ENCODE data around the gene SH3BGR. TPM values are rescaled to one million over a fixed set of nuclear protein-coding genes. Genes with fewer than 3 reads are reported as not detected.

The SH3BGR gene
- total RNA-seq, 1 donor from 2014 or later: 9.9 TPM

- no peak overlapping the region for H3K9ac ChIP-seq (ENCODE audit: low read length)
- no peaks in the 10 kb centered on the region for H3K27me3 ChIP-seq (ENCODE audit: insufficient read depth, low read length)
- H3K4me3 ChIP-seq (ENCODE audit: insufficient read depth, low read depth, low read length): no peak overlapping the region
- TF ChIP-seq CTCF (IDR thresholded peaks at IDR 0.05; ENCODE audit: insufficient read depth, low read depth, low read length): no peak
- TF ChIP-seq EZH2 (IDR thresholded peaks at IDR 0.05; ENCODE audit: insufficient read depth, low read length): no peak
- H3K9me3 ChIP-seq (ENCODE audit: insufficient read depth, low read depth, low read length): no peaks in the 10 kb centered on the region
- no peak overlapping the region for H2AFZ ChIP-seq (ENCODE audit: low read depth, low read length)
- no peaks in the 10 kb centered on the region for H3K4me1 Mint-ChIP-seq (ENCODE audit: low read depth, unreplicated experiment)
- no peaks in the 10 kb centered on the region for H3K36me3 ChIP-seq (ENCODE audit: insufficient read depth, low read length)
- no peaks in the 10 kb centered on the region for H3K27me3 Mint-ChIP-seq (ENCODE audit: low read depth, unreplicated experiment)
- no peaks in the 10 kb centered on the region for H4K20me1 ChIP-seq (ENCODE audit: insufficient read depth, low read length)
- no peak for FAIRE-seq
- no peak overlapping the region for H3K27ac ChIP-seq (ENCODE audit: low read depth, low read length)
- peaks cover 2% of the 10 kb centered on the region for H3K9me3 Mint-ChIP-seq (ENCODE audit: unreplicated experiment)
- no peak overlapping the region for H3K27ac Mint-ChIP-seq (ENCODE audit: unreplicated experiment)
- DNase-seq (ENCODE audit: low read depth): no peak
- H3K79me2 ChIP-seq (ENCODE audit: insufficient read depth, low read length): no peaks in the 10 kb centered on the region
- H3K4me3 Mint-ChIP-seq (ENCODE audit: unreplicated experiment): no peak overlapping the region
- no peak overlapping the region for H3K4me2 ChIP-seq (ENCODE audit: low read length)
- no peaks in the 10 kb centered on the region for H3K4me1 ChIP-seq (ENCODE audit: insufficient read depth, low read length)
- peaks cover 3% of the 10 kb centered on the region for H3K36me3 Mint-ChIP-seq (ENCODE audit: low read depth, unreplicated experiment)
These were observed 59.3 kb downstream of the SH3BGR start for GRCh38 chr21:39511102-39511501.

GRCh38 chr21:39513735-39514134 is 62.0 kb downstream of the SH3BGR start:
- Histone ChIP-seq H2AFZ (ENCODE audit: low read depth, low read length) (no peak overlapping the region), H3K36me3 (ENCODE audit: insufficient read depth, low read length) (no peaks in the 10 kb centered on the region)
- H3K36me3 Mint-ChIP-seq (ENCODE audit: low read depth, unreplicated experiment): no peaks in the 10 kb centered on the region

More at GRCh38 chr21:39513735-39514134, 62.0 kb downstream of the SH3BGR start:
- no peaks in the 10 kb centered on the region for H4K20me1 ChIP-seq (ENCODE audit: insufficient read depth, low read length)
- no peaks in the 10 kb centered on the region for H3K4me1 ChIP-seq (ENCODE audit: insufficient read depth, low read length)
- no peak for DNase-seq (ENCODE audit: low read depth)
- TF ChIP-seq EZH2 (IDR thresholded peaks at IDR 0.05; ENCODE audit: insufficient read depth, low read length): no peak
- no peak for TF ChIP-seq CTCF (IDR thresholded peaks at IDR 0.05; ENCODE audit: insufficient read depth, low read depth, low read length)
- H3K9me3 ChIP-seq (ENCODE audit: insufficient read depth, low read depth, low read length): no peaks in the 10 kb centered on the region
- no peaks in the 10 kb centered on the region for H3K27me3 ChIP-seq (ENCODE audit: insufficient read depth, low read length)
- peaks cover 2% of the 10 kb centered on the region for H3K9me3 Mint-ChIP-seq (ENCODE audit: unreplicated experiment)
- H3K79me2 ChIP-seq (ENCODE audit: insufficient read depth, low read length): no peaks in the 10 kb centered on the region
- no peak overlapping the region for H3K4me3 ChIP-seq (ENCODE audit: insufficient read depth, low read depth, low read length)
- FAIRE-seq: no peak
- no peaks in the 10 kb centered on the region for H3K4me1 Mint-ChIP-seq (ENCODE audit: low read depth, unreplicated experiment)
- H3K4me3 Mint-ChIP-seq (ENCODE audit: unreplicated experiment): no peak overlapping the region
- H3K27ac Mint-ChIP-seq (ENCODE audit: unreplicated experiment): no peak overlapping the region
- no peak overlapping the region for H3K4me2 ChIP-seq (ENCODE audit: low read length)
- no peak overlapping the region for H3K27ac ChIP-seq (ENCODE audit: low read depth, low read length)
- no peak overlapping the region for H3K9ac ChIP-seq (ENCODE audit: low read length)
- no peaks in the 10 kb centered on the region for H3K27me3 Mint-ChIP-seq (ENCODE audit: low read depth, unreplicated experiment)
